ENCODE measurements around the gene ETV6. TPM values are rescaled to one million over a fixed set of nuclear protein-coding genes. Genes with fewer than 3 reads are reported as not detected.

The ETV6 gene
- total RNA-seq, 1 donor from 2014 or later, result 9.9 TPM

- DNase-seq, result peak; percentile 92
Measured at GRCh38 chr12:11648514-11649412, 711 bp upstream of the ETV6 start.

DNA sequence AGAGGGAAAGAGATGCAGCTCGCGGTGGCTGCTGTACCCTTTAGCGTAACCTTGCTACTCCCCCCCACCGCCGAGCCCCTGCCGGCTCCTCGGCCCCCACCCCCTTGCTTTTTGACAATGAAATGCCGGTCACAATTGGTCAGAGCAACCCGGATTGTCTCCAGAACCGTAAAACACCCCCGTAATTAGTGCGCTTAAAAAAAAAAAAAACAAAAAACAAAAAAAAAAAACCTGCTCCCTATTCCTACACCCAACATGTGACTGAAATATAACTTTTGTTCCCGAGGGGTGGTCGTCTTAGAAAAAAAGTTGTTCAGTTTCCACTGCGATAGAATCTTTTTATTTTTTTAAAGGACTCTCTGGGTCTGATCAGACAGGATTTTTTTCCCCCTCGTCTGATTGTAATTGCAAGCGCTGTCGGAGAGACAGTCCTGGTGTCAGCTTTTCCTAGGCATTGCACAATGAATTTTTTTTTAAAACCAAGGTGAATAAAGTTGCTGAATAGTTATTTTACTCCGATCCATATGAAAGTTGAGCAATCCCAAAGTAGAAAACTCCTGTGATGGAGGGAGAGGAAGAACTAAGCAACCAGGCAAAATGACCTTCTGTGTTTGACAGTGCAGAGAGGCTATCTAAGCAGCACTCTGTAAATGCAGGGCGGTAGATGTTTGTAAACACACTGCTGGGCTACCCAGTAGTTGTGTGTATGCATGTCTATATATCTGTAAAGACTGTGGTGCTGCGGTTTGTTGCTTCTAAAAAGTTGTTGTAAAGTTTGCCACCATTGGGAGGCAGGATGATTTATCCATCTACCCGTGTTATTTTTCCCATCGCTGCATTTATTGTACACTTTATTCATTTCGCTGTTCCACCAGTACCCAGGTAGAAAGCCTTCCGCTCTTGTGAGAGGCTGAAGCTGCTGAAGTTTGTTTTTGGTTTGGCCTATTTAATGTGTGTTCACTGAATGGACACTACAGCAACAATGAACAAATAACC is 1.1 kb downstream of the ETV6 start:
- peak; percentile 54 for DNase-seq

DNA sequence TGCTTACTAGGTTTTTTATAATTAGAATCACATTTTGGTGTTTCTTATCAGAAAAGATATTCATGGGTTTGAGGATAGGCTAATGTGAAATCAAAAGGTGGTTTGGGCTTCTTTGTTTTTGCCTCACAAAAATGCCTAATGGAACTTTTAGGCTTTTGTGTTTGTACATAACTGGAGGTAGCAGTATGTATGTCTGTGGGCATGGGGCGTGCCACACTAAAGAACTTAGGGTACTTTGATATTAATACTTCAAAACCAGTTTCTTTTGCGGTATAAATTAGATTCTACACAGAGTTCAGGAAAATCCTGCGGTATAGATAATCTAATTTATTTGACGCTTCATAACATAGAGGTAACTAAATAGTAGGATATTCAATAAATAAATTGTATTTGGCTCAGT is 1.9 kb downstream of the ETV6 start:
- peak; percentile 21 for DNase-seq

GRCh38 chr12:11651785-11652184 is 2.3 kb downstream of the ETV6 start:
- peak; percentile 59 for DNase-seq

- DNase-seq, result peak; percentile 57
Measured at GRCh38 chr12:11652351-11653040, 3.0 kb downstream of the ETV6 start.

DNA sequence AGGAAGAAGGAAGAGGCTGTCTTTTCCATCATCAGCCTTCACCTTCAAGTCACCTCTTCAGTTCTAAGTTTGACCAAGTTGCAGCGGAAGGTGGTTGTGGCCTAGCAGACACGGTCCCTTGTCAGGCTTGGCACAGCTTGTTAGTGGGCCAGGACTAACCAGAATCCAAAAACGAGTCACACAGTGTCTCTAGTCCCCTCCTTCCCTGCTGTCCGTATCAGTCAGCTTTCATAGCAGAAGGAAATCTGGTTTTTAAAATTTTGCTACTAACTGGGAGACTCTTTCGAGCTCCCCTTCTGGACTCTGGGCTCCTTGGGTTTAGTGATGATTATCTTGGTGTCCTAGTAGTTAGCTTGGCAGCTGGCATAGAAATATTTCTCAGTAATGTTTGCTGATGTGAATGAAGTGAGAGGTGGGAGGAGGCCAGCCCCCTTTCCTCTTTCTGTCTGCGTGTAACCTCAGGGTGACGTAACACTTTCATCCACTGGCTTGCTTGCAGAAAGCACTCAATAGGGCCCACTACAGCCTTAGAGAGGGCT is 3.8 kb downstream of the ETV6 start:
- peak; percentile 25 for DNase-seq

- no peak for DNase-seq
Measured at GRCh38 chr12:11654338-11654737, 4.9 kb downstream of the ETV6 start.

DNA sequence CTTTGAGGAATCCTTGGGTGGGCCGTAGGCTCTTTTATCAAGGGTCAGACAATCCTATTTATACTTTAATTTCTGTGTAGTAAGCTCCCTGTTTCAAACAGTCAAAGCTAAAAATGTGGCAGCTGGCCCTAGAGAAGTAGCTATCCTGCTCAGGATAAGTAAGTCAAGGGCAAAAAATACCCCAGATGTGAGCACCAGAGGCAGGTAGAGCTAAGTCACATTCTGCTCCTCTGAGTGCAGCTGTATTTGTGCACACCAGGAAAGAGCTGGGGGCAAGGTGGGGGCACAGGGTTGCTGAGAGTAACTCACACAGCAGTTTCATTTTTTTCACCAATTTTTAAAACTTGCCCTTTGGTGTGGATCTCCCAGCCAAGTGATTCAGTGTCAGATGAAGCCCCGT is 5.3 kb downstream of the ETV6 start:
- DNase-seq, result no peak

DNA sequence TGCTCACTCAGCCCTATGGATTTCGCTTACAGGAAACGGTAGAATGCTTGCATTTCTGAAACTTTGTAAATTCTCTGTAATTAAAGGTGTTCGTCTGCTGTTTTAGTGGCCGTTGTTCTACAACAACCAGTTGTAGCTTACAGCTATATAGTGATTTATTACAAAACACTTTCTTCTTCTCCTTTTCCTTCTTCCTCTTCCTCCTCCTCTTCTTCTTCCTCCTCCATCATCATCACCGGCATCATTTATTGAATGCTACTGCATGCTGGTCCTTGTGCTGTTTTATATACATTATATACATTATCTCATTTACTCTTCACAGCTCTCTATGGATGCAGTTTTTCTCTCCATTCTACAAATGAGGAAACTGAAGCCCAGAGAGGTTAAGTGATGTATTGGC is 6.4 kb downstream of the ETV6 start:
- no peak for DNase-seq

DNA sequence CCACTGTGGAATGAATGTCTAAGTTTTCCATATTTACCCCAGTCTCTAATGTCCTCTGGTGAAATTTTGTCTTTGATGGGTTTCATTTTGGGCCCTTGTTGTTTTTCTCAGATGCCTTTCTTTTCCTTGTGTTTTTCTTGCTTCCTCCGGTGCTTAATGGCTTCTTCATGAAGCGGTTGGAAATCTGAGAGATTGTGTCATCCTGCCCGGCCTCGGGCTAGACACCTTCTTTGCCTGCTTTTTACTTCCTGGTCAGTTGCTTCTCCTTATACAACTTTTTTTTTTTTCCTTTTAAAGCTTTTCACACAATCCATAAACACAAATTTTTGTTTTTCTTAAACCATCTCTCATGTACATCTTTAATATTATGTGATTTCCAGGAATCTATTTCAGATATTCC is 7.1 kb downstream of the ETV6 start:
- DNase-seq, result no peak

GRCh38 chr12:11657511-11657910 is 8.0 kb downstream of the ETV6 start:
- peak; percentile 66 for DNase-seq

DNA sequence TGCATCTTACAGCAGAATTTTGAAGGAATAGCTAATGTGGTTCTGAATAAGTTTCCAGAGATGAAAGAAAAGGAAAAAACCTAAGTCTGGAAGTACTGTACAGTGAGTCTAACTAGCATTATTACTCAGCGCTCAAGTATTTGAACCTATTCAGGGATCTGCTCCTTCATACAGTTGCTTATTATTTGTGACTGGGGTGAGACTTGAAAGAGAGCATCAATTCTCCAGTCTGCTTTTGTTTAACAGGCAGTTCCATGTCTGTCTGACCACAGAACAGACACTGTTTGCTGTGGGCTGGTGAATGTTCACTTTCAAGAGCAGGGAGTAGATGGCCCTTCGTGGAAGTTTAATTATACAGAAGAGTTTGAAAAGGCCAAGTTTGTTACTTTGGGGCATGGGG is 9.3 kb downstream of the ETV6 start:
- no peak for DNase-seq

GRCh38 chr12:11660624-11661023 is 11.2 kb downstream of the ETV6 start:
- no peak for DNase-seq

- no peak for DNase-seq
Measured at GRCh38 chr12:11661491-11662089, 12.1 kb downstream of the ETV6 start.

DNA sequence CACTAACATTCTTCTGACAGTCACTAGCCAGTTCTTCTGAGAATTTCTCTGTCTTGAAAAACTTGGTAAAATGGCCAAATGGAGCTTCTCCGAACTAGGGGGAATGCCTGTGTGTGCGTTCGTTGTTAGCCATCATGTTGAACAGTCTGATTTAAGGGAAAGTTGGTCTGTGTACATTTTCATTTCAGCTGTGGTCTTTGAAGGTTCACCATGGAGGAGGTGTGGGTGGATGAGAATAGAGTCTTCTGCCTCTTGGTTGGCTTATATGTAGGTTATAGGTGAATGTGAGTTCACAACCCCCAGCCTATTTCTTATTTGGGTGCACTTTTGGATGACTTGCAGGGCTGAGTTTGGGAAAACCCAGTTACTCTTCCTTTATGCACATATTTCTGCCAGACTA is 12.9 kb downstream of the ETV6 start:
- DNase-seq, result no peak

DNA sequence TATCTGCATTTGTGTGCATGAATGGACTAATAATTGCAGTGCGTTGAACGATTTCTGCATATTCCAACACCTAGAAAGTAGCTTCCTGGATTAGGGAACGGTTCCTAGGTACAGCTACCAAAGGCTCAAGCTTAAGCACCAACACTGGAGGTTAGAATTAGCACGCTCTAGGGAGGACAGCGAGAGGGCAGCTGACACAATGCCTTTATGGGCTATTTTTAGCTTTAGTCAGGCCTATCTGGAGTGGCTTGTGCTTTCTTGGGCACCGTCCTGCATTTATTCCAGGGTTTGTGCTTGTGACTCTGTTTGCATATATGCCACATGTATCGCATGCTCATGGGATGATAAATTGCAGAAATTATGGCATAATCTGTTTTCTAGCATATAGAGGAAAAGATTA is 13.7 kb downstream of the ETV6 start:
- no peak for DNase-seq

DNA sequence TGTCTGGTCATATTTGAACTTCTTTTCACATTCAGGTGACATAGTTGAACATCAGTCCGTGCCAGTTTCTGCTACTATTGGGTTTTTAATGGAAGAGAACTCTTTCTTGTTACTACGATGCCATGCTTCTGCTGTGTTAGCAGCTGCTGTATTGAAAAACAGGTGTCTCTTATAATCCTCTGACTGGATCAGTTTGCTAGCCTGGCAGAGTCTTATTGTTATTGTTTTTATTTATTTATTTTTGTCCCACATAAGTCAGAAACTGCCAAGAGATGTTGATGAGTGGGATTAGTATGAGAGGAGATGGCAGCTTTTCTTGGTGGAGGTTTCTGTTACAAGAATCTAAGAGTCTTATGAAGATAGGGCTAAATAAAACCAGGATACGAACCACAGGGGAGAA is 14.6 kb downstream of the ETV6 start:
- DNase-seq, result no peak

- no peak for DNase-seq
Measured at GRCh38 chr12:11666131-11667050, 16.9 kb downstream of the ETV6 start.

- no peak for DNase-seq
Measured at GRCh38 chr12:11667171-11667570, 17.7 kb downstream of the ETV6 start.

DNA sequence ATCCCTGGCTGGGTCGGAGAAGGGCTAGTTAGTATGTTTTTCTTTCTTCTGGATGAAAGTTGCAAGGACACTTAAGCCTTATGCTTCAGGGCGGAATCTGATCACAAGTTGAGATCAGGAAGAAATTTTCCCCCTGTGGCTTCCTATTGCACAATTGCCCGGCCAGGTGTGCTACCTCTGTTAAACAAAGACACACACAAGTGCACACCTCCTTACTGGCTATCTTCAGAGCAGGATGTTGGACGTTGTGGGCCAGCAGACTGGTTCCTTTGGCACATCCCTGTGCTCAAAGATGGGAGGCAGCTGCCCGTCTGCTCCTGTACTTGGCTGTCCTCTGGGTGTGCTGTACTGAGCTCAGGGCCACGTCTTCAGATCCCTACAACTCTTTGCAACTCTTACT is 19.1 kb downstream of the ETV6 start:
- DNase-seq, result no peak

DNA sequence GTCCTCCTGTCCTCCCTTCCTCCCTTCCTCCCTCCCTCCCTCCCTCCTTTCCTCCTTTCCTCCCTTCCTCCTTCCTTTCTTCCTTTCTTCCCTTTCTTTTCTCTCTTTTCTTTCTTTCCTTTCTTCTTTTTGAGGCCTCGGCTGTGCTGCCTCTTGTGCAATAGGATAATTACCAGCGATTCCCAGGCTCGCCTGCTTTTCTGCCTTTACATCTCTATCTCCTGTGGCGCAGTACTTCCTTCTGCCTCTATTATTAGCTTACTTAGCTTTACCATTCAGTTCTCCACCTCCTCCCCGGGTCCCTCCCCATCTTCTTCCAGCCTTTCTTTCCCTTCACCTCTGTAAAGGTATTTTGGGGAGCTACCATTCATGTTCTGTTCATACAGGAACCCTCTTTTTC is 19.9 kb downstream of the ETV6 start:
- DNase-seq, result no peak
